RWPE2 (cell line): ENCODE measurements around the gene PACSIN3.
"Not testable (repeated sequence)": the region's sequence is repeated elsewhere in the genome, so short reads cannot be mapped to it uniquely, and the experiment has no call there.

Experiments used
- ATAC-seq: fragments of 200-7000 bp; cut with Tn5 transposase; 3 replicates; pipeline ENCODE4 v1.9.1; 2021; ENCODE audit warnings: low read depth
- DNase-seq: peaks from one replicate; pipeline ENCODE4 v3.0.0-alpha.2; 2020; ENCODE audit warnings: low spot score
- H3K27ac ChIP-seq: fragments of 450-650 bp; 2 replicates; pipeline ENCODE4 v1.5.1; 2017; ENCODE audit warnings: mild to moderate bottlenecking; ENCODE audit not compliant: poor library complexity, severe bottlenecking
- H3K27me3 ChIP-seq: fragments of 250-450 bp; sonication (Bioruptor Pico); 2 replicates; pipeline ENCODE4 v1.5.1; 2021; ENCODE audit warnings: mild to moderate bottlenecking, moderate library complexity; ENCODE audit not compliant: insufficient read depth, poor library complexity, severe bottlenecking
- H3K36me3 ChIP-seq: fragments of 250-450 bp; sonication (Bioruptor Pico); 2 replicates; pipeline ENCODE4 v1.5.1; 2020; ENCODE audit warnings: low read depth, mild to moderate bottlenecking, moderate library complexity
- H3K4me1 ChIP-seq: fragments of 250-450 bp; sonication (Bioruptor Pico); 2 replicates; pipeline ENCODE4 v1.5.1; 2021; ENCODE audit warnings: mild to moderate bottlenecking, moderate library complexity; ENCODE audit not compliant: insufficient read depth, poor library complexity, severe bottlenecking
- H3K4me3 ChIP-seq: fragments of 250-450 bp; sonication (Bioruptor Pico); 2 replicates; pipeline ENCODE4 v1.5.1; 2021; ENCODE audit warnings: mild to moderate bottlenecking, moderate library complexity; ENCODE audit not compliant: severe bottlenecking
- H3K9me3 ChIP-seq: fragments of 250-450 bp; sonication (Bioruptor Pico); 2 replicates; pipeline ENCODE4 v1.5.1; 2021; ENCODE audit warnings: mild to moderate bottlenecking, moderate library complexity; ENCODE audit not compliant: severe bottlenecking
- TF ChIP-seq, protein P1 (sequence below): fragments of 450-650 bp; IDR thresholded peaks from one replicate; pipeline ENCODE4 v1.5.1; 2017; ENCODE audit warnings: mild to moderate bottlenecking, moderate library complexity; ENCODE audit not compliant: poor library complexity, severe bottlenecking

The PACSIN3 gene

GRCh38 chr11:47201015-47201414 lies 14.8 kb upstream of the PACSIN3 start:
- Histone ChIP-seq H3K36me3 (no peaks in the 10 kb centered on the region), H3K27ac (no peak overlapping the region), H3K27me3 (no peaks in the 10 kb centered on the region), H3K9me3 (no peaks in the 10 kb centered on the region), H3K4me1 (peaks cover 9% of the 10 kb centered on the region), H3K4me3 (no peak overlapping the region)
- DNase-seq (no peak), ATAC-seq (no peak)
- TF ChIP-seq, protein P1, sequence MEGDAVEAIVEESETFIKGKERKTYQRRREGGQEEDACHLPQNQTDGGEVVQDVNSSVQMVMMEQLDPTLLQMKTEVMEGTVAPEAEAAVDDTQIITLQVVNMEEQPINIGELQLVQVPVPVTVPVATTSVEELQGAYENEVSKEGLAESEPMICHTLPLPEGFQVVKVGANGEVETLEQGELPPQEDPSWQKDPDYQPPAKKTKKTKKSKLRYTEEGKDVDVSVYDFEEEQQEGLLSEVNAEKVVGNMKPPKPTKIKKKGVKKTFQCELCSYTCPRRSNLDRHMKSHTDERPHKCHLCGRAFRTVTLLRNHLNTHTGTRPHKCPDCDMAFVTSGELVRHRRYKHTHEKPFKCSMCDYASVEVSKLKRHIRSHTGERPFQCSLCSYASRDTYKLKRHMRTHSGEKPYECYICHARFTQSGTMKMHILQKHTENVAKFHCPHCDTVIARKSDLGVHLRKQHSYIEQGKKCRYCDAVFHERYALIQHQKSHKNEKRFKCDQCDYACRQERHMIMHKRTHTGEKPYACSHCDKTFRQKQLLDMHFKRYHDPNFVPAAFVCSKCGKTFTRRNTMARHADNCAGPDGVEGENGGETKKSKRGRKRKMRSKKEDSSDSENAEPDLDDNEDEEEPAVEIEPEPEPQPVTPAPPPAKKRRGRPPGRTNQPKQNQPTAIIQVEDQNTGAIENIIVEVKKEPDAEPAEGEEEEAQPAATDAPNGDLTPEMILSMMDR: no peak

GRCh38 chr11:47198161-47198560 lies 11.9 kb upstream of the PACSIN3 start:
- not testable (repeated sequence) for H3K4me3 ChIP-seq, DNase-seq, H3K9me3 ChIP-seq, H3K27me3 ChIP-seq, H3K36me3 ChIP-seq, ATAC-seq, H3K27ac ChIP-seq
- H3K4me1 ChIP-seq: peaks cover 12% of the 10 kb centered on the region

GRCh38 chr11:47192111-47192510 lies 5.9 kb upstream of the PACSIN3 start:
- Histone ChIP-seq H3K4me1 (peaks cover 27% of the 10 kb centered on the region), H3K9me3 (no peaks in the 10 kb centered on the region), H3K36me3 (no peaks in the 10 kb centered on the region), H3K4me3 (no peak overlapping the region), H3K27ac (no peak overlapping the region), H3K27me3 (no peaks in the 10 kb centered on the region)
- no peak for DNase-seq
- TF ChIP-seq, protein P1: no peak
- ATAC-seq: no peak

DNA sequence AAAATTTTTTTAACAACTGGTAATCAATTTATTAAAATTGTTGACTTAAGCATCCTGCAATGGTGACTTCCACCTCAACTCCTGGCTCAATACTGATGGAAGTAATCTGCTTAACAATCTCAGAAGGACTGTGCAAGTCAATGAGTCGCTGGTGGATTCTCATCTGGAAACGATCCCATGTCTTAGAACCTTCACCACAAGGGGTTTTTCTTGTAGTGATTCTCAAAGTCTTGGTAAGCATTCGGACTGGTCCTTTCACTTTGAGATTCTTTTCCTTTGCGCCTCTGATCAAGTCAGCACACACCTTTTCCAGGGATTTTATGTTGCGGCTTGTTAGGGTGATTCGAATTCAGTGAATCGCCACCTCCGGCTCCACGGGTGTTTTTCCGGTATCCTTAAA lies 4.9 kb upstream of the PACSIN3 start:
- not testable (repeated sequence) for DNase-seq, H3K4me3 ChIP-seq, H3K36me3 ChIP-seq, H3K27me3 ChIP-seq, H3K27ac ChIP-seq, ATAC-seq, H3K9me3 ChIP-seq
- peaks cover 27% of the 10 kb centered on the region for H3K4me1 ChIP-seq

DNA sequence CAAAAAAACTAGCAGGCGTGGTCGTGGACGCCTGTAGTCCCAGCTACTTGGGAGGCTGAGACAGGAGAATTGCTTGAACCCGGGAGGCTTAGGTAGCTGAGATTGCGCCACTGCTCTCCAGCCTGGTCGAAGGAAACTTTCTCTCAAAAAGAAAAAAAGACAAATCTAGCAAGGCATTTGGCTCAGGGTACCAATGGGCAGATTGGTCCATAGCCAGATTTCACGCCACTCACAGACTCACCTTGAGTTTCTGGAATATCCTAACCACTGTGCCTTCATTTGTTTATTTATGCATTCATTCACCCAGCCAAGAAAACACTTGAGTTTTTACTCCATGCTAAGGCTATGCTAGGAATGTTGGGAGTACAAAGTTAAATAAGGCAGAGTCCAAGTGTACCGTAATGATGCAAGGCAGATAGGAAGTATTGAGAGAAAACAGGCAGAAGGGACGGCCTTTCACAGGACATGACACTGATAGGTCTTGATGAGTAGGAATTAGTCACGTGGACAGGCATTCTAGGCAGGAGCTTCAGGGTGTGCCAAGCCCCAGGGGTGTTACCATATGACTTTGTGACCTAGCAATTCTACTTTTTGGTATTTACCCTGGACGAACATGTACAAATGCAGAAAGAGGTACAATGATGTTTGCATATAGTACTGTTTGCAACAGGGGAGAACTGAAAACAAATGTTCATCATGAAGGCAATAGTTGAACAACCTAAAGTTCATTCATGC lies 3.0 kb upstream of the PACSIN3 start:
- Histone ChIP-seq H3K4me3 (no peak overlapping the region), H3K4me1 (peaks cover 24% of the 10 kb centered on the region), H3K36me3 (no peaks in the 10 kb centered on the region), H3K9me3 (no peaks in the 10 kb centered on the region), H3K27ac (peak overlapping the region; percentile 17), H3K27me3 (no peaks in the 10 kb centered on the region)
- peak; percentile 65 for DNase-seq
- TF ChIP-seq, protein P1: no peak
- ATAC-seq: peak; percentile 33

DNA sequence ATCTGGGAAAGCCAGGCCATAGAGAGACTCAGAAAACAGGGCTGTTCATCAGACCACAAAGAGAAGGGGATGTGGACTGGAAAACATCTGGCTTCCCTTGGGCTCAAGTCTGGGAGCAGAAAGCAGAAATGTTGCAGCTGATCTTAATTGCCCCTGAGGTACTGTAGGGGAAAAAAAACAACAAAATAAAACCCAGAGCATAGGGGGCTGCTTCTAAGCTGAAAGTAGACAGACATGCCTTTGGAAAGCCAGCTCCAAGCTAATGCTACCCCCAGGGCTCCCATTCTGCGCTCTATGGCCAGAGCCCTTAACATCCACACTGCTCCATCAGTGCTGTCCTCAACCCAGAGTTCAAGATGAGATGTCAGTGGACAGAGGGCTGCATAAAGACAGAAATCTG lies 2.0 kb upstream of the PACSIN3 start:
- ATAC-seq (no peak), DNase-seq (no peak)
- no peaks in the 10 kb centered on the region for H3K9me3 ChIP-seq
- TF ChIP-seq, protein P1: no peak
- no peaks in the 10 kb centered on the region for H3K27me3 ChIP-seq
- H3K4me1 ChIP-seq: peaks cover 16% of the 10 kb centered on the region
- H3K36me3 ChIP-seq: no peaks in the 10 kb centered on the region
- no peak overlapping the region for H3K27ac ChIP-seq
- no peak overlapping the region for H3K4me3 ChIP-seq
